VCaP (cell line): Measurements from ENCODE around the gene DPCD.

Experiments
- H3K27ac ChIP-seq: fragments of 450-650 bp; 2 replicates; pipeline ENCODE4 v1.5.1; 2017
- CTCF ChIP-seq: fragments of 450-650 bp; conservative IDR thresholded peaks from 2 replicates; pipeline ENCODE4 v1.5.1; 2017; ENCODE audit warnings: mild to moderate bottlenecking, moderate library complexity

DPCD gene

GRCh38 chr10:101587725-101588653 lies at the start of gene DPCD, which contains the start of gene POLL:
TSS of gene DPCD (plus strand) at chr10:101588321. CDS start at chr10:101588337, 16 bp downstream.
TSS of gene POLL (minus strand) at chr10:101588257. CDS start at chr10:101587360, 897 bp downstream.
- no peak for TF ChIP-seq CTCF
- peak within 1 kb of the TSS; percentile 83 for H3K27ac ChIP-seq

- H3K27ac ChIP-seq = no peak overlapping the region
- no peak for TF ChIP-seq CTCF
Observed at GRCh38 chr10:101538446-101538845, 49.7 kb upstream of the DPCD start.

- H3K27ac ChIP-seq = no peak overlapping the region
- no peak for TF ChIP-seq CTCF
Observed at GRCh38 chr10:101545898-101546297, 42.2 kb upstream of the DPCD start.

GRCh38 chr10:101550965-101551364 lies 37.2 kb upstream of the DPCD start:
- no peak for TF ChIP-seq CTCF
- H3K27ac ChIP-seq = no peak overlapping the region

DNA sequence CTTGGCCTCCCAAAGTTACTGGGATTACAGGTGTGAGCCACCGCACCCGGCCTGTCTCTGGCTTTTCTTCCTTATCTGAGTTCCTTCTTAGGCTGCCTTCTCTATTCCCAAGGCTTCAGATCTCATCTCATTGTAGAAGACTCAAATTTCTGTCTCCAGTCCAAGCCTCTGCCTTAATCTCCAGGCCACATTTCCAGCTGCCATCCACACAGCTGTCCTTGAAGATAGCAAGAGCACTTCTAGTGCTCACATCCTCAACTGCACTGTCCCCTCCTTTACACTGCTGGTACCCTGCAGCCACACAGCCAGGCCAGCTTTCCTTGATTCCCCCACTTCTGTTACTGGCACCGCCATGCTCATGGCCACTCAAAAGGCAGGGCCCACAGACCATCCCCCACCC lies 35.7 kb upstream of the DPCD start:
- H3K27ac ChIP-seq = no peak overlapping the region
- TF ChIP-seq CTCF = no peak

DNA sequence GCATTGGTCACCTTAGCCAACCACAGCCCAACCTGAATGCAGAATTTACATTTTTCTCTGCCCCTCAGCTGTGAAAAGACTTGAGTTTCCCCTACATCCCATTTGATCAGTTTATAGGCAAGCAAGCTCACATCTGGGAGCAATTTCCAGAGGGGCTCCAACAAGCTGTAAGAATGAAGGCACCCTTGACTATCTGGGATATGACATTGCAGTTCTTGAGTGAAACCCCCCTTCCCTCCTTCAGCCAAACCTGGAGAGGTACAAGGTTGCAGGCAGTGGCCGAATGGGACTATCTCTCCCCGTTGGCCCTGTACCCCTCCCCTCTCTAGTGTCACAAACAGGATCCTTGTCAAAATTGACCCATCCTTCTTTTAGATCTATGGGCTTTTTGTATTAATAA lies 30.6 kb upstream of the DPCD start:
- no peak for TF ChIP-seq CTCF
- H3K27ac ChIP-seq = no peak overlapping the region

GRCh38 chr10:101558204-101558603 lies 29.9 kb upstream of the DPCD start:
- H3K27ac ChIP-seq = no peak overlapping the region
- TF ChIP-seq CTCF = no peak
